GM10248 (cell line): ENCODE data around the gene KRT79.

Source experiments
- CTCF ChIA-PET: fragments of 300-600 bp; sonication (Branson Sonifier 250); formaldehyde crosslinking; extraction: SDS; loops from one replicate; lab custom pipeline; 2021; ENCODE audit warnings: antibody characterized with exemption; lab: Yijun Ruan, JAX
- POLR2A ChIA-PET: fragments of 350-650 bp; sonication (Branson Sonifier 250); formaldehyde crosslinking; extraction: SDS; loops from one replicate; lab custom pipeline; 2020; ENCODE audit warnings: antibody characterized with exemption; lab: Yijun Ruan, JAX
- DNase-seq: peaks from one replicate; pipeline ENCODE4 v3.0.0; 2012; ENCODE audit errors: extremely low spot score
- CTCF ChIP-seq: IDR thresholded peaks from 2 replicates; pipeline ENCODE4 v1.5.1; 2012; ENCODE audit warnings: mild to moderate bottlenecking, low read depth; ENCODE audit errors: extremely low read depth, missing control alignments, control extremely low read depth

Gene KRT79

GRCh38 chr12:52849511-52849910 lies 15.4 kb upstream of the KRT79 start:
- POLR2A ChIA-PET: no interaction called here
- CTCF ChIA-PET: interaction anchor here (1.8 kb wide), 1 partner anchor 21 kb away, joined by 5 read pairs; no protein-coding TSS in a partner anchor
- no peak for TF ChIP-seq CTCF
- no peak for DNase-seq

GRCh38 chr12:52848661-52849255 lies 14.6 kb upstream of the KRT79 start, which contains the start of gene KRT78:
Gene KRT78 (minus strand): TSS chr12:52848994. CDS start chr12:52848930, 64 bp downstream.
- POLR2A ChIA-PET: no interaction called here
- DNase-seq: no peak
- CTCF ChIA-PET: interaction anchor here (1.8 kb wide), 1 partner anchor 22 kb away, joined by 5 read pairs; no protein-coding TSS in a partner anchor
- TF ChIP-seq CTCF: no peak

GRCh38 chr12:52847335-52848102 lies 13.4 kb upstream of the KRT79 start:
- TF ChIP-seq CTCF: no peak
- DNase-seq: no peak
- ChIA-PET CTCF (no interaction called here), POLR2A (no interaction called here)

- DNase-seq: no peak
- POLR2A ChIA-PET: no interaction called here
- TF ChIP-seq CTCF: no peak
- CTCF ChIA-PET: interaction anchor here (1.3 kb wide), 1 partner anchor 39 kb away, joined by 4 read pairs; no protein-coding TSS in a partner anchor
Measured at GRCh38 chr12:52846356-52846970, 12.4 kb upstream of the KRT79 start.

- DNase-seq: no peak
- ChIA-PET CTCF (interaction anchor here (1.3 kb wide), 1 partner anchor 39 kb away, joined by 4 read pairs; no protein-coding TSS in a partner anchor), POLR2A (no interaction called here)
- no peak for TF ChIP-seq CTCF
Measured at GRCh38 chr12:52845946-52846345, 11.8 kb upstream of the KRT79 start.

- ChIA-PET POLR2A (no interaction called here), CTCF (no interaction called here)
- TF ChIP-seq CTCF: no peak
- no peak for DNase-seq
Measured at GRCh38 chr12:52844386-52844785, 10.3 kb upstream of the KRT79 start.
